WTC11 (cell line): Measurements from ENCODE around the gene GALNT2. TPM values are rescaled to one million over a fixed set of nuclear protein-coding genes. Genes with fewer than 3 reads are reported as not detected.

Experiments
- ATAC-seq: fragments of 200-7000 bp; cut with Tn5 transposase; 2 replicates; pipeline ENCODE4 v1.10.0; 2021; ENCODE audit warnings: mild to moderate bottlenecking, moderate library complexity
- CTCF ChIA-PET: fragments of 300-600 bp; sonication (Branson Sonifier 250); formaldehyde crosslinking; loops from one replicate; lab custom pipeline; 2021; ENCODE audit warnings: antibody characterized with exemption; lab: Charles Lee
- POLR2A ChIA-PET: fragments of 350-600 bp; sonication (Branson Sonifier 250); formaldehyde crosslinking; loops from one replicate; lab custom pipeline; 2021; ENCODE audit warnings: antibody characterized with exemption; lab: Charles Lee
- DNase-seq: peaks from one replicate; pipeline ENCODE4 v3.0.0; 2021; ENCODE audit warnings: low spot score
- H3K27ac Mint-ChIP-seq: 2 replicates; pipeline ENCODE4 v1.8.0; 2021; ENCODE audit warnings: mixed read lengths
- H3K27me3 Mint-ChIP-seq: 2 replicates; pipeline ENCODE4 v1.8.0; 2021; ENCODE audit warnings: low read depth, mild to moderate bottlenecking, moderate library complexity, mixed read lengths
- H3K36me3 Mint-ChIP-seq: 2 replicates; pipeline ENCODE4 v1.8.0; 2021; ENCODE audit warnings: mixed read lengths
- H3K4me1 Mint-ChIP-seq: 2 replicates; pipeline ENCODE4 v1.8.0; 2022; ENCODE audit warnings: mixed read lengths
- H3K4me3 Mint-ChIP-seq: 2 replicates; pipeline ENCODE4 v1.8.0; 2021; ENCODE audit warnings: mild to moderate bottlenecking, moderate library complexity, mixed read lengths
- H3K9me3 Mint-ChIP-seq: 2 replicates; pipeline ENCODE4 v1.8.0; 2021; ENCODE audit warnings: mixed read lengths
- AR ChIP-seq: fragments of 250-450 bp; sonication (Bioruptor Pico); IDR thresholded peaks from 2 replicates; pipeline ENCODE4 v1.9.0; 2021; ENCODE audit warnings: mild to moderate bottlenecking
- ARID4B ChIP-seq: sonication (generic); formaldehyde crosslinking; IDR thresholded peaks from 2 replicates; pipeline ENCODE4 v1.8.0; 2023; ENCODE audit warnings: missing genetic modification reagents, mild to moderate bottlenecking, borderline replicate concordance
- ATF1 ChIP-seq: sonication (generic); formaldehyde crosslinking; IDR thresholded peaks from 2 replicates; pipeline ENCODE4 v1.8.1; 2023; ENCODE audit warnings: mild to moderate bottlenecking, moderate library complexity, missing genetic modification reagents
- CDX4 ChIP-seq: fragments of 250-450 bp; sonication (Bioruptor Pico); IDR thresholded peaks from 2 replicates; pipeline ENCODE4 v1.9.0; 2021; ENCODE audit warnings: moderate library complexity, mild to moderate bottlenecking, inconsistent platforms, borderline replicate concordance
- ESRRA ChIP-seq: sonication (generic); formaldehyde crosslinking; IDR thresholded peaks from 2 replicates; pipeline ENCODE4 v1.8.1; 2022; ENCODE audit warnings: mild to moderate bottlenecking, missing genetic modification reagents, borderline replicate concordance
- KAT7 ChIP-seq: sonication (generic); formaldehyde crosslinking; IDR thresholded peaks from 2 replicates; pipeline ENCODE4 v1.8.1; 2023; ENCODE audit warnings: missing genetic modification reagents, mild to moderate bottlenecking, borderline replicate concordance
- MYBL2 ChIP-seq: sonication (generic); formaldehyde crosslinking; IDR thresholded peaks from 2 replicates; pipeline ENCODE4 v1.8.1; 2023; ENCODE audit warnings: mild to moderate bottlenecking, moderate library complexity, missing genetic modification reagents
- NFATC4 ChIP-seq: fragments of 250-450 bp; sonication (Bioruptor Pico); IDR thresholded peaks from 2 replicates; pipeline ENCODE4 v1.9.0; 2021; ENCODE audit warnings: mild to moderate bottlenecking
- NR2C2 ChIP-seq: sonication (generic); formaldehyde crosslinking; IDR thresholded peaks from 2 replicates; pipeline ENCODE4 v1.8.0; 2022; ENCODE audit warnings: mild to moderate bottlenecking, missing genetic modification reagents
- TCF7 ChIP-seq: sonication (generic); formaldehyde crosslinking; IDR thresholded peaks from 2 replicates; pipeline ENCODE4 v1.8.0; 2022; ENCODE audit warnings: mild to moderate bottlenecking, low read depth, missing genetic modification reagents, moderate library complexity
- TEAD4 ChIP-seq: sonication (generic); formaldehyde crosslinking; IDR thresholded peaks from 2 replicates; pipeline ENCODE4 v1.8.0; 2022; ENCODE audit warnings: mild to moderate bottlenecking, missing genetic modification reagents
- ZNF219 ChIP-seq: sonication (generic); formaldehyde crosslinking; IDR thresholded peaks from 2 replicates; pipeline ENCODE4 v1.8.0; 2023; ENCODE audit warnings: missing genetic modification reagents, mild to moderate bottlenecking, borderline replicate concordance
- ZNF263 ChIP-seq: sonication (generic); formaldehyde crosslinking; IDR thresholded peaks from 2 replicates; pipeline ENCODE4 v1.8.1; 2022; ENCODE audit warnings: low read depth, mild to moderate bottlenecking, moderate library complexity, missing genetic modification reagents
- ZNF317 ChIP-seq: sonication (generic); formaldehyde crosslinking; IDR thresholded peaks from 2 replicates; pipeline ENCODE4 v1.8.1; 2023; ENCODE audit warnings: low read depth, mild to moderate bottlenecking, moderate library complexity, missing genetic modification reagents, borderline replicate concordance
- ZNF671 ChIP-seq: fragments of 250-450 bp; sonication (Bioruptor Pico); IDR thresholded peaks from 2 replicates; pipeline ENCODE4 v1.8.0; 2021; ENCODE audit warnings: mild to moderate bottlenecking
- total RNA-seq: library from RNA; stranded (reverse); gene quantifications from 3 replicates; pipeline ENCODE4 v1.2.3, GENCODE V29; 2021
- TF ChIP-seq, protein P1 (sequence below): sonication (generic); formaldehyde crosslinking; IDR thresholded peaks from 2 replicates; pipeline ENCODE4 v1.8.0; 2022; ENCODE audit warnings: missing genetic modification reagents
- TF ChIP-seq, protein P2 (sequence below): sonication (generic); formaldehyde crosslinking; IDR thresholded peaks from 2 replicates; pipeline ENCODE4 v1.8.1; 2022; ENCODE audit warnings: low read depth, mild to moderate bottlenecking, moderate library complexity, missing genetic modification reagents, borderline replicate concordance
- TF ChIP-seq, protein P3 (sequence below): sonication (generic); formaldehyde crosslinking; IDR thresholded peaks from 2 replicates; pipeline ENCODE4 v1.8.1; 2022; ENCODE audit warnings: missing genetic modification reagents, borderline replicate concordance
- TF ChIP-seq, protein P4 (sequence below): sonication (generic); formaldehyde crosslinking; IDR thresholded peaks from 2 replicates; pipeline ENCODE4 v1.8.1; 2023; ENCODE audit warnings: mild to moderate bottlenecking, moderate library complexity, missing genetic modification reagents

The GALNT2 gene
- total RNA-seq, 1 experiment from 2014 or later: 74.8 TPM

DNA sequence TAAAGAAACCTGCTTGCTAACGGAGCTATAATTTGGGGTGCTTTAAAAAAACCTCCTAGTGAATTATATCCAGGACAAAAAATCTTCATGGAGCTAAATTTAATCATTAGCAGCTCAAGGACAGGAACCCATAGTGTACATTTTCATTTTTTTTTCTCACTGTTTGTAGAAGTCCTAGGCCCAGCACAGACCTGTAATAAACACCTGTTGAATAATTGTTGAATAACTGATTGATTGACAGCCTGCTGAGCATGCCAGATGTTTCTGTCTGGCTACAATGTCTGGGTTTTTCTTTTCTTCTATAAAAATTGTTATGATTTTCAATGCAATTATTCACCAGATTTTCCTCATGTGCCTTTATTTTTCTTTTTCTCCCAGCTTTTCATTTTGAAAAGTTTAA, 10.9 kb upstream of the GALNT2 start:
- POLR2A ChIA-PET: no interaction called here
- Mint-ChIP-seq H3K27ac (no peak overlapping the region), H3K36me3 (no peaks in the 10 kb centered on the region; the same call in 1 of the 2 replicates), H3K4me1 (peaks cover 7% of the 10 kb centered on the region; the same call in 1 of the 2 replicates), H3K27me3 (peaks cover 8% of the 10 kb centered on the region)
- CTCF ChIA-PET: no interaction called here
- DNase-seq (no peak), ATAC-seq (no peak)
- TF ChIP-seq, protein P1, sequence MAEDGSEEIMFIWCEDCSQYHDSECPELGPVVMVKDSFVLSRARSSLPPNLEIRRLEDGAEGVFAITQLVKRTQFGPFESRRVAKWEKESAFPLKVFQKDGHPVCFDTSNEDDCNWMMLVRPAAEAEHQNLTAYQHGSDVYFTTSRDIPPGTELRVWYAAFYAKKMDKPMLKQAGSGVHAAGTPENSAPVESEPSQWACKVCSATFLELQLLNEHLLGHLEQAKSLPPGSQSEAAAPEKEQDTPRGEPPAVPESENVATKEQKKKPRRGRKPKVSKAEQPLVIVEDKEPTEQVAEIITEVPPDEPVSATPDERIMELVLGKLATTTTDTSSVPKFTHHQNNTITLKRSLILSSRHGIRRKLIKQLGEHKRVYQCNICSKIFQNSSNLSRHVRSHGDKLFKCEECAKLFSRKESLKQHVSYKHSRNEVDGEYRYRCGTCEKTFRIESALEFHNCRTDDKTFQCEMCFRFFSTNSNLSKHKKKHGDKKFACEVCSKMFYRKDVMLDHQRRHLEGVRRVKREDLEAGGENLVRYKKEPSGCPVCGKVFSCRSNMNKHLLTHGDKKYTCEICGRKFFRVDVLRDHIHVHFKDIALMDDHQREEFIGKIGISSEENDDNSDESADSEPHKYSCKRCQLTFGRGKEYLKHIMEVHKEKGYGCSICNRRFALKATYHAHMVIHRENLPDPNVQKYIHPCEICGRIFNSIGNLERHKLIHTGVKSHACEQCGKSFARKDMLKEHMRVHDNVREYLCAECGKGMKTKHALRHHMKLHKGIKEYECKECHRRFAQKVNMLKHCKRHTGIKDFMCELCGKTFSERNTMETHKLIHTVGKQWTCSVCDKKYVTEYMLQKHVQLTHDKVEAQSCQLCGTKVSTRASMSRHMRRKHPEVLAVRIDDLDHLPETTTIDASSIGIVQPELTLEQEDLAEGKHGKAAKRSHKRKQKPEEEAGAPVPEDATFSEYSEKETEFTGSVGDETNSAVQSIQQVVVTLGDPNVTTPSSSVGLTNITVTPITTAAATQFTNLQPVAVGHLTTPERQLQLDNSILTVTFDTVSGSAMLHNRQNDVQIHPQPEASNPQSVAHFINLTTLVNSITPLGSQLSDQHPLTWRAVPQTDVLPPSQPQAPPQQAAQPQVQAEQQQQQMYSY (CRISPR knock-in tag): no peak
- no peak for TF ChIP-seq ZNF263 (CRISPR knock-in tag)
- TF ChIP-seq ZNF671 (CRISPR knock-in tag): no peak
- TF ChIP-seq CDX4: no peak
- TF ChIP-seq, protein P2, sequence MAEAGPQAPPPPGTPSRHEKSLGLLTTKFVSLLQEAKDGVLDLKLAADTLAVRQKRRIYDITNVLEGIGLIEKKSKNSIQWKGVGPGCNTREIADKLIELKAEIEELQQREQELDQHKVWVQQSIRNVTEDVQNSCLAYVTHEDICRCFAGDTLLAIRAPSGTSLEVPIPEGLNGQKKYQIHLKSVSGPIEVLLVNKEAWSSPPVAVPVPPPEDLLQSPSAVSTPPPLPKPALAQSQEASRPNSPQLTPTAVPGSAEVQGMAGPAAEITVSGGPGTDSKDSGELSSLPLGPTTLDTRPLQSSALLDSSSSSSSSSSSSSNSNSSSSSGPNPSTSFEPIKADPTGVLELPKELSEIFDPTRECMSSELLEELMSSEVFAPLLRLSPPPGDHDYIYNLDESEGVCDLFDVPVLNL (CRISPR knock-in tag): no peak
- TF ChIP-seq NR2C2 (CRISPR knock-in tag): no peak
- TF ChIP-seq ZNF219 (CRISPR knock-in tag): no peak
- TF ChIP-seq, protein P3, sequence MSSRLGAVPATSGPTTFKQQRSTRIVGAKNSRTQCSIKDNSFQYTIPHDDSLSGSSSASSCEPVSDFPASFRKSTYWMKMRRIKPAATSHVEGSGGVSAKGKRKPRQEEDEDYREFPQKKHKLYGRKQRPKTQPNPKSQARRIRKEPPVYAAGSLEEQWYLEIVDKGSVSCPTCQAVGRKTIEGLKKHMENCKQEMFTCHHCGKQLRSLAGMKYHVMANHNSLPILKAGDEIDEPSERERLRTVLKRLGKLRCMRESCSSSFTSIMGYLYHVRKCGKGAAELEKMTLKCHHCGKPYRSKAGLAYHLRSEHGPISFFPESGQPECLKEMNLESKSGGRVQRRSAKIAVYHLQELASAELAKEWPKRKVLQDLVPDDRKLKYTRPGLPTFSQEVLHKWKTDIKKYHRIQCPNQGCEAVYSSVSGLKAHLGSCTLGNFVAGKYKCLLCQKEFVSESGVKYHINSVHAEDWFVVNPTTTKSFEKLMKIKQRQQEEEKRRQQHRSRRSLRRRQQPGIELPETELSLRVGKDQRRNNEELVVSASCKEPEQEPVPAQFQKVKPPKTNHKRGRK (CRISPR knock-in tag): no peak
- no peak for TF ChIP-seq ESRRA (CRISPR knock-in tag)
- TF ChIP-seq AR: no peak
- no peak for TF ChIP-seq TEAD4 (CRISPR knock-in tag)
- TF ChIP-seq NFATC4 (CRISPR knock-in tag): no peak
- TF ChIP-seq, all 79 proteins: peak for 0
- H3K9me3 Mint-ChIP-seq: peaks cover 18% of the 10 kb centered on the region
- no peak overlapping the region for H3K4me3 Mint-ChIP-seq

DNA sequence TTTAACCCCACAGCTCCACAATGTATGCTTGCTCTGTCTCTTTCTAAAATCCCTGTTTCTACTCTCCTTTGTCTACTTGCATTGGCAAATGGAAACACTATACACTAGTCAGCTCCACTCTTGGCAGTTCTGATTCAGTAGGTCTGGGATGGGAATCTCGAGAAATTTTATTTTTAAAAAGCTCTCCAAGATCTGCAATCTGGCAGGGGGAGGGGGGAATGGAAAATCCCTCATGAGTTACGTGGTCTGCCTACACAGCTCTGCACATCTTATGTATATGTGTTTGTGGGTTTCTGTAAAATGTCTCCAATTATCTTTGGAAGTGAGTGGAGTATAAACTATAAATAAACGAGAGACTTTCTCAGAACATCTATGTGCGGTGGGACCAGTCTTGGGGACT, 9.9 kb upstream of the GALNT2 start:
- Mint-ChIP-seq H3K4me1 (peaks cover 7% of the 10 kb centered on the region; the same call in 1 of the 2 replicates), H3K27ac (no peak overlapping the region), H3K9me3 (peaks cover 22% of the 10 kb centered on the region), H3K27me3 (peaks cover 5% of the 10 kb centered on the region), H3K36me3 (peaks cover 5% of the 10 kb centered on the region), H3K4me3 (no peak overlapping the region)
- ChIA-PET CTCF (no interaction called here), POLR2A (no interaction called here)
- DNase-seq (no peak), ATAC-seq (no peak)
- TF ChIP-seq, protein P4, sequence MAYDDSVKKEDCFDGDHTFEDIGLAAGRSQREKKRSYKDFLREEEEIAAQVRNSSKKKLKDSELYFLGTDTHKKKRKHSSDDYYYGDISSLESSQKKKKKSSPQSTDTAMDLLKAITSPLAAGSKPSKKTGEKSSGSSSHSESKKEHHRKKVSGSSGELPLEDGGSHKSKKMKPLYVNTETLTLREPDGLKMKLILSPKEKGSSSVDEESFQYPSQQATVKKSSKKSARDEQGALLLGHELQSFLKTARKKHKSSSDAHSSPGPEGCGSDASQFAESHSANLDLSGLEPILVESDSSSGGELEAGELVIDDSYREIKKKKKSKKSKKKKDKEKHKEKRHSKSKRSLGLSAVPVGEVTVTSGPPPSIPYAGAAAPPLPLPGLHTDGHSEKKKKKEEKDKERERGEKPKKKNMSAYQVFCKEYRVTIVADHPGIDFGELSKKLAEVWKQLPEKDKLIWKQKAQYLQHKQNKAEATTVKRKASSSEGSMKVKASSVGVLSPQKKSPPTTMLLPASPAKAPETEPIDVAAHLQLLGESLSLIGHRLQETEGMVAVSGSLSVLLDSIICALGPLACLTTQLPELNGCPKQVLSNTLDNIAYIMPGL (CRISPR knock-in tag): no peak
- no peak for TF ChIP-seq KAT7 (CRISPR knock-in tag)
- no peak for TF ChIP-seq ARID4B (CRISPR knock-in tag)
- no peak for TF ChIP-seq ZNF317 (CRISPR knock-in tag)
- TF ChIP-seq ATF1 (CRISPR knock-in tag): no peak
- TF ChIP-seq MYBL2 (CRISPR knock-in tag): no peak
- no peak for TF ChIP-seq TCF7
